Chondrocyte (in vitro differentiated cells): ENCODE data around the gene HES5. TPM values are rescaled to one million over a fixed set of nuclear protein-coding genes. Genes with fewer than 3 reads are reported as not detected.

Experiments
- DNase-seq: peaks from one replicate; pipeline ENCODE4 v3.0.0; 2021; ENCODE audit warnings: mixed read lengths, low spot score
- H3K27ac Mint-ChIP-seq: one replicate; pipeline ENCODE4 v1.8.0; 2021; ENCODE audit warnings: mild to moderate bottlenecking, moderate library complexity, mixed read lengths; ENCODE audit not compliant: unreplicated experiment
- H3K27me3 Mint-ChIP-seq: 2 replicates; pipeline ENCODE4 v1.8.0; 2021; ENCODE audit warnings: low read depth, mixed read lengths
- H3K36me3 Mint-ChIP-seq: 2 replicates; pipeline ENCODE4 v1.8.0; 2021; ENCODE audit warnings: low read depth, mixed read lengths
- H3K4me1 Mint-ChIP-seq: 2 replicates; pipeline ENCODE4 v1.8.0; 2021; ENCODE audit warnings: low read depth, mild to moderate bottlenecking, mixed read lengths
- H3K4me3 Mint-ChIP-seq: one replicate; pipeline ENCODE4 v1.8.0; 2021; ENCODE audit warnings: mild to moderate bottlenecking, moderate library complexity, mixed read lengths; ENCODE audit not compliant: unreplicated experiment
- H3K9me3 Mint-ChIP-seq: 2 replicates; pipeline ENCODE4 v1.8.0; 2021; ENCODE audit warnings: low read depth, mixed read lengths
- total RNA-seq: library from RNA; stranded (reverse); gene quantifications from 3 replicates; pipeline ENCODE4 v1.2.1, GENCODE V29; 2021
- TF ChIP-seq, protein P1 (sequence below): fragments of 200-600 bp; sonication (generic); IDR thresholded peaks from 2 replicates; pipeline ENCODE4 v1.5.0; 2021; ENCODE audit warnings: antibody characterized with exemption, mild to moderate bottlenecking, moderate library complexity

HES5 gene
- total RNA-seq, 1 donor from 2014 or later: not detected

DNA sequence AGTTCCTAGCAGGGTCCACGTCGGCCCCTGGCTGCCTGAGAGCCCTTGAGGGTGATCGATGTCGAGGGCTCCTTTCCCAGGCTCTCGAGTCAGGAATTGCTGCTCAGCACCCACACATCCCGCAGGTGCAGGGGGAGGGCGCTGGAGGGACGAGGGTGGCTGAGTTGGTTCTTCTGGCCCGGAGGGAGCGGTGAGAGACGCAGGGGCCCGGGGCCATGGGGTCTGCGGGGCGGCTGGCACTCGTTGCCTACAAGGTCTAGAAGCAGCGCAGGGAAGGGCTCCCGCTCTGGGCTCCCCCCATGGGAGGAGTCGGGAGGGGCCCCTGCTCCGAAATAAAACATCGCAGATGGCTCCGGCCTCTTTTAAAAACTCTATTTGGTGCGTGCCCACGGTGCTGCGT is 21.9 kb downstream of the HES5 start:
- Mint-ChIP-seq H3K4me3 (no peak overlapping the region), H3K9me3 (no peaks in the 10 kb centered on the region), H3K36me3 (peaks cover 9% of the 10 kb centered on the region), H3K4me1 (no peaks in the 10 kb centered on the region), H3K27me3 (no peaks in the 10 kb centered on the region), H3K27ac (no peak overlapping the region)
- DNase-seq: no peak
- TF ChIP-seq, protein P1, sequence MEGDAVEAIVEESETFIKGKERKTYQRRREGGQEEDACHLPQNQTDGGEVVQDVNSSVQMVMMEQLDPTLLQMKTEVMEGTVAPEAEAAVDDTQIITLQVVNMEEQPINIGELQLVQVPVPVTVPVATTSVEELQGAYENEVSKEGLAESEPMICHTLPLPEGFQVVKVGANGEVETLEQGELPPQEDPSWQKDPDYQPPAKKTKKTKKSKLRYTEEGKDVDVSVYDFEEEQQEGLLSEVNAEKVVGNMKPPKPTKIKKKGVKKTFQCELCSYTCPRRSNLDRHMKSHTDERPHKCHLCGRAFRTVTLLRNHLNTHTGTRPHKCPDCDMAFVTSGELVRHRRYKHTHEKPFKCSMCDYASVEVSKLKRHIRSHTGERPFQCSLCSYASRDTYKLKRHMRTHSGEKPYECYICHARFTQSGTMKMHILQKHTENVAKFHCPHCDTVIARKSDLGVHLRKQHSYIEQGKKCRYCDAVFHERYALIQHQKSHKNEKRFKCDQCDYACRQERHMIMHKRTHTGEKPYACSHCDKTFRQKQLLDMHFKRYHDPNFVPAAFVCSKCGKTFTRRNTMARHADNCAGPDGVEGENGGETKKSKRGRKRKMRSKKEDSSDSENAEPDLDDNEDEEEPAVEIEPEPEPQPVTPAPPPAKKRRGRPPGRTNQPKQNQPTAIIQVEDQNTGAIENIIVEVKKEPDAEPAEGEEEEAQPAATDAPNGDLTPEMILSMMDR: no peak

GRCh38 chr1:2507744-2508155 is 22.3 kb downstream of the HES5 start:
- TF ChIP-seq, protein P1: no peak
- H3K27ac Mint-ChIP-seq: no peak overlapping the region
- no peaks in the 10 kb centered on the region for H3K9me3 Mint-ChIP-seq
- peaks cover 9% of the 10 kb centered on the region for H3K36me3 Mint-ChIP-seq
- H3K4me3 Mint-ChIP-seq: no peak overlapping the region
- no peak for DNase-seq
- no peaks in the 10 kb centered on the region for H3K4me1 Mint-ChIP-seq
- no peaks in the 10 kb centered on the region for H3K27me3 Mint-ChIP-seq

- H3K4me3 Mint-ChIP-seq: no peak overlapping the region
- no peak for DNase-seq
- no peaks in the 10 kb centered on the region for H3K9me3 Mint-ChIP-seq
- peaks cover 9% of the 10 kb centered on the region for H3K36me3 Mint-ChIP-seq
- H3K27ac Mint-ChIP-seq: no peak overlapping the region
- no peaks in the 10 kb centered on the region for H3K27me3 Mint-ChIP-seq
- TF ChIP-seq, protein P1: no peak
- H3K4me1 Mint-ChIP-seq: no peaks in the 10 kb centered on the region
These were observed 23.0 kb downstream of the HES5 start for GRCh38 chr1:2506901-2507565.

- H3K27ac Mint-ChIP-seq: no peak overlapping the region
- H3K4me3 Mint-ChIP-seq: no peak overlapping the region
- TF ChIP-seq, protein P1: no peak
- DNase-seq: no peak
- peaks cover 5% of the 10 kb centered on the region for H3K36me3 Mint-ChIP-seq
- no peaks in the 10 kb centered on the region for H3K27me3 Mint-ChIP-seq
- H3K4me1 Mint-ChIP-seq: no peaks in the 10 kb centered on the region
- H3K9me3 Mint-ChIP-seq: no peaks in the 10 kb centered on the region
These were observed 23.8 kb downstream of the HES5 start for GRCh38 chr1:2506007-2506860.

DNA sequence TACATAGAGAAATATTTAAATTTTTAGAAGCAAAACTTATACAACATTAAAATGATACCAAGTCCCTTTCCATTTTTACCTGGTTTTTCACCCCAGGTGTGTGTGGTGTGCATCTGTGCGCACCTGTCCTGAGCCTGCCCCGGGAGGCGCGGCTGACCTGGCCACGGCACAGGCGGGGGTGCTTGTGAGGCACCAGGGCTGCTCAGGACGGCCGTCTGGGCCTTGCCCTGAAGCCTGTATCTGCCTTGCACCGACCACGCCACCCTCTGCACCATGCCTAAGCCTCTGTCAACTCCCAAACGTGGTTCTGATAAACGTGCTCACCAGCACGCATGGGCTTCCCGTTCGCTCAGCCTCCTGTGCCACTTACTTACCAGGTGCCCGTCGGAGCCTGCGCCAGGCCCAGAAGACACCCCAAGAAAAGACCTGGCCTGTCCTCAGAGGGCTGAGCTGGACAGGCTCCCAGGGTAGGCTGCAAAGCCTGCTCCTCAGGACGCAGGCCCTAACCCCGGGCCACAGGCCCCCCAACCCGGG is 24.5 kb downstream of the HES5 start:
- Mint-ChIP-seq H3K36me3 (peaks cover 4% of the 10 kb centered on the region), H3K4me3 (no peak overlapping the region), H3K4me1 (no peaks in the 10 kb centered on the region), H3K27ac (no peak overlapping the region), H3K27me3 (no peaks in the 10 kb centered on the region), H3K9me3 (no peaks in the 10 kb centered on the region)
- TF ChIP-seq, protein P1: no peak
- DNase-seq: no peak
